OCI-LY7 (cell line): ENCODE results near the gene HOTAIR. TPM values are rescaled to one million over a fixed set of nuclear protein-coding genes. Genes with fewer than 3 reads are reported as not detected.

Experiments
- BruUV-seq: library from RNA; stranded (reverse); fragments of 400-500 nt; replicated peaks from 2 replicates; lab custom pipeline; 2021; lab: Mats Ljungman, UMichigan
- CTCF ChIA-PET: fragments of 300-600 bp; sonication (Branson Sonifier 250); formaldehyde crosslinking; loops from one replicate; lab custom pipeline; 2022; ENCODE audit warnings: antibody characterized with exemption; ENCODE audit not compliant: unreplicated experiment; lab: Charles Lee
- POLR2A ChIA-PET: fragments of 300-600 bp; sonication (Branson Sonifier 250); formaldehyde crosslinking; loops from one replicate; lab custom pipeline; 2022; ENCODE audit warnings: antibody characterized with exemption; lab: Charles Lee
- DNase-seq: peaks from one replicate; pipeline ENCODE4 v3.0.0-alpha.2; 2015; ENCODE audit warnings: low spot score
- H2AFZ ChIP-seq: fragments of 200-600 bp; sonication (generic), shearing (Covaris generic); 2 replicates; pipeline ENCODE4 v1.6.1; 2014; ENCODE audit warnings: mild to moderate bottlenecking, antibody characterized with exemption, low read length, moderate library complexity
- H3K27ac ChIP-seq: fragments of 200-600 bp; sonication (generic); 2 replicates; pipeline ENCODE4 v1.5.1; 2014; ENCODE audit warnings: mixed run types, low read depth, mild to moderate bottlenecking, moderate library complexity, low read length, inconsistent platforms; ENCODE audit not compliant: poor library complexity, severe bottlenecking
- H3K36me3 ChIP-seq: fragments of 200-600 bp; sonication (generic); 2 replicates; pipeline ENCODE4 v1.6.1; 2014; ENCODE audit warnings: mild to moderate bottlenecking, antibody characterized with exemption, low read length, moderate library complexity, mixed read lengths; ENCODE audit not compliant: insufficient read depth
- H3K4me1 ChIP-seq: fragments of 200-600 bp; sonication (generic); 2 replicates; pipeline ENCODE4 v1.5.1; 2014; ENCODE audit warnings: mild to moderate bottlenecking, low read length; ENCODE audit not compliant: insufficient read depth, poor library complexity, severe bottlenecking
- H3K4me2 ChIP-seq: fragments of 200-600 bp; sonication (generic); 2 replicates; pipeline ENCODE4 v1.6.1; 2014; ENCODE audit warnings: mild to moderate bottlenecking, low read length
- H3K4me3 ChIP-seq: fragments of 200-600 bp; sonication (generic); 2 replicates; pipeline ENCODE4 v1.5.1; 2014; ENCODE audit warnings: mild to moderate bottlenecking, low read depth, low read length; ENCODE audit not compliant: poor library complexity, severe bottlenecking
- H3K79me2 ChIP-seq: fragments of 200-600 bp; sonication (generic); 2 replicates; pipeline ENCODE4 v1.6.1; 2016; ENCODE audit warnings: low read depth, mild to moderate bottlenecking, low read length, moderate library complexity, mixed read lengths; ENCODE audit not compliant: insufficient read depth
- H3K9me2 ChIP-seq: fragments of 200-600 bp; sonication (generic); 2 replicates; pipeline ENCODE4 v1.6.1; 2016; ENCODE audit warnings: mild to moderate bottlenecking, low read length, mixed read lengths; ENCODE audit not compliant: insufficient read depth
- H3K9me3 ChIP-seq: fragments of 200-600 bp; sonication (generic); 2 replicates; pipeline ENCODE4 v1.6.1; 2014; ENCODE audit warnings: mild to moderate bottlenecking, mixed run types, low read length, mixed read lengths
- H4K20me1 ChIP-seq: fragments of 200-600 bp; sonication (generic); 2 replicates; pipeline ENCODE4 v1.6.1; 2014; ENCODE audit warnings: mild to moderate bottlenecking, antibody characterized with exemption, low read length, moderate library complexity, mixed read lengths; ENCODE audit not compliant: insufficient read depth
- CTCF ChIP-seq: fragments of 200-600 bp; sonication (generic); conservative IDR thresholded peaks from 2 replicates; pipeline ENCODE4 v1.5.1; 2014; ENCODE audit warnings: mild to moderate bottlenecking, antibody characterized with exemption, low read length, moderate library complexity, mixed read lengths
- EZH2phosphoT487 ChIP-seq: fragments of 200-600 bp; sonication (generic); IDR thresholded peaks from 2 replicates; pipeline ENCODE4 v1.6.1; 2018; ENCODE audit warnings: low read depth, borderline replicate concordance, mild to moderate bottlenecking, mixed run types, antibody characterized with exemption, low read length, moderate library complexity, mixed read lengths
- intact Hi-C: fragments of 100-400 bp; cut with micrococcal nuclease; formaldehyde crosslinking; loops from one replicate; pipeline ENCODE4 v1.10.0; 2022; ENCODE audit not compliant: unreplicated experiment
- total RNA-seq, 2 experiments: library from RNA; depleted of rRNA in 1 of 2; stranded (reverse); fragments of >200 nt in 1 of 2; shearing (Covaris generic) in 1 of 2; gene quantifications; 2 replicates each; pipeline ENCODE4 v1.2.3, GENCODE V29; 2014 to 2022

The HOTAIR gene
- total RNA-seq, 2 experiments from 2014 or later = 0.88 to 5.3 TPM

GRCh38 chr12:54020591-54021405, 46.0 kb upstream of the HOTAIR start:
- no peaks in the 10 kb centered on the region for H3K79me2 ChIP-seq
- peak overlapping the region; percentile 44; the same call in 1 of the 2 replicates for H3K4me2 ChIP-seq
- DNase-seq = no peak
- no peaks in the 10 kb centered on the region for H4K20me1 ChIP-seq
- H3K4me3 ChIP-seq = no peak overlapping the region
- intact Hi-C loops = no loop called here
- no peak for TF ChIP-seq CTCF
- no peak for TF ChIP-seq EZH2phosphoT487
- BruUV-seq = no TSS peak
- no peak overlapping the region for H3K27ac ChIP-seq
- CTCF ChIA-PET = no interaction called here
- POLR2A ChIA-PET = no interaction called here
- H3K4me1 ChIP-seq = peaks cover 63% of the 10 kb centered on the region
- no peaks in the 10 kb centered on the region for H3K9me3 ChIP-seq
- peak overlapping the region; percentile 39; the same call in 1 of the 2 replicates for H2AFZ ChIP-seq
- H3K9me2 ChIP-seq = no peaks in the 10 kb centered on the region
- no peaks in the 10 kb centered on the region for H3K36me3 ChIP-seq

- CTCF ChIA-PET = no interaction called here
- Histone ChIP-seq H3K4me1 (peaks cover 57% of the 10 kb centered on the region), H3K4me3 (no peak overlapping the region), H3K9me3 (no peaks in the 10 kb centered on the region), H4K20me1 (no peaks in the 10 kb centered on the region), H3K79me2 (no peaks in the 10 kb centered on the region), H3K36me3 (no peaks in the 10 kb centered on the region), H3K9me2 (no peaks in the 10 kb centered on the region), H3K27ac (no peak overlapping the region), H3K4me2 (peak overlapping the region; percentile 47), H2AFZ (no peak overlapping the region)
- intact Hi-C loops = loop anchor here (10.0 kb wide), 1 partner anchor 335 kb away; no protein-coding TSS in a partner anchor
- POLR2A ChIA-PET = no interaction called here
- BruUV-seq = no TSS peak
- TF ChIP-seq EZH2phosphoT487 (no peak), CTCF (no peak)
- DNase-seq = no peak
Measured at GRCh38 chr12:54019924-54020590, 45.3 kb upstream of the HOTAIR start.
